CD8-positive, alpha-beta memory T cell (primary cell): Measurements from ENCODE around the gene TMEM151B. TPM values are rescaled to one million over a fixed set of nuclear protein-coding genes. Genes with fewer than 3 reads are reported as not detected.
A peak's percentile ranks its signal among the peaks of the same experiment; 100 is the strongest.

Experiments used
- CTCF ChIA-PET: fragments of 350-600 bp; sonication (Branson Sonifier 250); formaldehyde crosslinking; loops from one replicate; lab custom pipeline; 2021; ENCODE audit warnings: antibody characterized with exemption; lab: Charles Lee
- POLR2A ChIA-PET: fragments of 350-600 bp; sonication (Branson Sonifier 250); formaldehyde crosslinking; loops from one replicate; lab custom pipeline; 2021; ENCODE audit warnings: antibody characterized with exemption; lab: Charles Lee
- DNase-seq, 5 donors: peaks; one replicate each; pipeline versions ENCODE4 v3.0.0 to v3.0.0-alpha.2; 2020 to 2022; ENCODE audit warnings: mixed read lengths in 1 of 5
- H3K27ac ChIP-seq: one replicate; pipeline ENCODE4 v1.7.0; 2013; ENCODE audit warnings: low read depth, mild to moderate bottlenecking, low read length, moderate library complexity
- H3K27me3 ChIP-seq: 2 replicates; pipeline ENCODE4 v1.7.0; 2013; ENCODE audit warnings: low read length, mild to moderate bottlenecking; ENCODE audit not compliant: insufficient read depth, poor library complexity, severe bottlenecking
- H3K36me3 ChIP-seq: 2 replicates; pipeline ENCODE4 v1.7.0; 2013; ENCODE audit warnings: mild to moderate bottlenecking, low read length, moderate library complexity; ENCODE audit not compliant: insufficient read depth
- H3K4me1 ChIP-seq: 2 replicates; pipeline ENCODE4 v1.7.0; 2013; ENCODE audit warnings: mild to moderate bottlenecking, low read length, moderate library complexity; ENCODE audit not compliant: insufficient read depth
- H3K4me3 ChIP-seq: 2 replicates; pipeline ENCODE4 v1.7.0; 2013; ENCODE audit warnings: mild to moderate bottlenecking, low read length
- H3K9me3 ChIP-seq: 2 replicates; pipeline ENCODE4 v1.7.0; 2013; ENCODE audit warnings: mild to moderate bottlenecking, low read length
- H3K27ac Mint-ChIP-seq, 8 donors: one replicate each; pipeline ENCODE4 v1.8.0; 2020 to 2021; ENCODE audit warnings: mixed read lengths in 8 of 8, mild to moderate bottlenecking in 6 of 8, inconsistent platforms in 3 of 8, moderate library complexity in 3 of 8
- H3K27me3 Mint-ChIP-seq, 2 donors: one replicate each; pipeline ENCODE4 v1.8.0; 2020 to 2021; ENCODE audit warnings: mixed read lengths in 2 of 2, mild to moderate bottlenecking in 1 of 2, moderate library complexity in 1 of 2
- H3K36me3 Mint-ChIP-seq, 3 donors: one replicate each; pipeline ENCODE4 v1.8.0; 2020 to 2021; ENCODE audit warnings: mixed read lengths in 3 of 3, inconsistent platforms in 1 of 3, mild to moderate bottlenecking in 1 of 3
- H3K4me1 Mint-ChIP-seq, 3 donors: one replicate each; pipeline ENCODE4 v1.8.0; 2020 to 2021; ENCODE audit warnings: mixed read lengths in 3 of 3, inconsistent platforms in 1 of 3, mild to moderate bottlenecking in 1 of 3
- H3K4me3 Mint-ChIP-seq, 7 donors: one replicate each; pipeline ENCODE4 v1.8.0; 2020 to 2021; ENCODE audit warnings: mixed read lengths in 7 of 7, mild to moderate bottlenecking in 6 of 7, moderate library complexity in 4 of 7, inconsistent platforms in 2 of 7
- H3K9me3 Mint-ChIP-seq, 5 donors: one replicate each; pipeline ENCODE4 v1.8.0; 2020 to 2022; ENCODE audit warnings: mixed read lengths in 5 of 5, mild to moderate bottlenecking in 3 of 5, moderate library complexity in 2 of 5, inconsistent platforms in 1 of 5
- polyA plus RNA-seq: library from polyadenylated mRNA; unstranded; fragments of 300-500 nt; fragmentation: Illumina TruSeq; gene quantifications from one replicate; pipeline ENCODE4 v1.2.3, GENCODE V29; 2021
- total RNA-seq, 2 experiments: library from RNA; stranded (reverse); gene quantifications; one replicate each; pipeline ENCODE4 v1.2.3, GENCODE V29; 2021

The TMEM151B gene
- total and polyA plus RNA-seq, 3 experiments from 2014 or later: not detected

GRCh38 chr6:44255105-44255808, 15.0 kb upstream of the TMEM151B start:
- Mint-ChIP-seq H3K4me3 (peak overlapping the region; percentile 82 to 92 (median 88)), H3K27ac (peak overlapping the region; percentile 61 to 99 (median 90)), H3K36me3 (peaks cover 18 to 82% (median 25%) of the 10 kb centered on the region in 3 donors), H3K27me3 (peaks cover 0 to 3% of the 10 kb centered on the region in 2 donors), H3K4me1 (peaks cover 53 to 76% (median 65%) of the 10 kb centered on the region in 3 donors), H3K9me3 (peaks cover 0 to 1% (median 0%) of the 10 kb centered on the region in 5 donors)
- H3K36me3 ChIP-seq: peaks cover 56% of the 10 kb centered on the region
- H3K4me1 ChIP-seq: peaks cover 21% of the 10 kb centered on the region
- no peak overlapping the region for H3K4me3 ChIP-seq
- H3K27ac ChIP-seq: no peak overlapping the region
- no peak for DNase-seq
- ChIA-PET CTCF (interaction anchor here (1.0 to 5.0 kb wide), 5 partner anchors 9 to 31 kb away, joined by 4 to 74 read pairs (median 22); partner anchors contain the start of genes HSP90AB1, NFKBIE and SLC29A1), POLR2A (interaction anchor here (2.6 to 3.1 kb wide), 2 partner anchors 8 to 10 kb away, joined by 10 to 77 read pairs; partner anchors contain the start of genes HSP90AB1 and NFKBIE)
- no peaks in the 10 kb centered on the region for H3K9me3 ChIP-seq
- no peaks in the 10 kb centered on the region for H3K27me3 ChIP-seq

DNA sequence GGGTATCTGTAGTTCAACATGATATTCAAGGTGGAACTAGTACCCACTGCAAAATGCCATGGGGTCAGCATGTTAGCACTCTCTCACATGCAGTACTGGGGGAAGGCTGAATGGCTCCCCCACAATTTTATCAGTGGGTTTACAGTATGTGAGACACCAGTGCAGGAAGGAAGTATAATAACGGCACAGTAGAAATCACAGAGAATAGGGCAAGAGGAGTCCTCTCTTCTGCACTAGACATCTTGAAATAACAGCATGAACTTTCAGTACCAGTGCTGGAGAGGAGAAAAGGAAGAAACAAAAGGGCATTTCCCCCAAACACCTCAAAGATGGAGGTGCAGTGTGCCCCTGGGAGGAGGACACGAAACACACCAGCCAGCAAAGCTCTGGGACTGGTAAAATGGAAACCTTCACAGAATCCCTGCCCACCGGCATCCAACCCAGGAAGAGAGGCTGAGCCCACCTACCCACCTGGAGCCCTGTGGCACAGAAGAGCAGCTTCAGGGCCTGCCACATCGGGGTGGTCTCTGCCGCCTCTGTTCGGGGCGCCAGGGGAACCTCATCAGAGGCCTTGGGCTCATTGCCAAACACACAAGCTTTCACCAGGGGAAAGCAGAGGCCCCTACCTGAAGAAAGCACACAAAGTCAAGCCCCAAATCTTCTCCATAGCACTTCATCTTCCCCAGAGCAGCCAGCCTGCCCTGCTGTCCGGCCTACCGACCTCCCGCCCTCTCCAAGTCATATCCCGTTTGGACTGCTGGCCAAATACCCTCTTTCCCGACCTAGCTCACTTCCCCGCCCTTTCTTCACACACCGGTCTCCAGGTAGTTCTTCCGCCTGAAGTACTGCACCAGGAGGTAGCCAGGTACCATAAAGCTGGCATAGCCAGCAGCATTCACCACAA, 14.1 kb upstream of the TMEM151B start:
- ChIA-PET POLR2A (interaction anchor here (0.5 to 3.1 kb wide), 7 partner anchors 9 to 1105 kb away, joined by 3 to 77 read pairs (median 4); partner anchors contain the start of genes HSP90AB1, NFKBIE and SLC29A1), CTCF (interaction anchor here (0.8 to 5.0 kb wide), 16 partner anchors 10 to 605 kb away, joined by 3 to 74 read pairs (median 5); partner anchors contain the start of genes HSP90AB1, NFKBIE and SLC29A1)
- Histone ChIP-seq H3K4me3 (peak overlapping the region; percentile 84), H3K4me1 (peaks cover 21% of the 10 kb centered on the region), H3K9me3 (no peaks in the 10 kb centered on the region), H3K27ac (peak overlapping the region; percentile 81), H3K36me3 (peaks cover 48% of the 10 kb centered on the region), H3K27me3 (no peaks in the 10 kb centered on the region)
- Mint-ChIP-seq H3K9me3 (peaks cover 0 to 1% (median 0%) of the 10 kb centered on the region in 5 donors), H3K4me3 (peak overlapping the region; percentile 82 to 92 (median 88)), H3K27me3 (peaks cover 0 to 3% of the 10 kb centered on the region in 2 donors), H3K36me3 (peaks cover 18 to 81% (median 26%) of the 10 kb centered on the region in 3 donors), H3K27ac (peak overlapping the region; percentile 78 to 99 (median 91)), H3K4me1 (peaks cover 54 to 76% (median 63%) of the 10 kb centered on the region in 3 donors)
- peak in 1 of 5 donors; percentile 60 for DNase-seq

- peaks cover 16 to 78% (median 26%) of the 10 kb centered on the region in 3 donors for H3K36me3 Mint-ChIP-seq
- H3K36me3 ChIP-seq: peaks cover 42% of the 10 kb centered on the region
- H3K4me1 ChIP-seq: peaks cover 21% of the 10 kb centered on the region
- H3K27ac Mint-ChIP-seq: peak overlapping the region; percentile 78 to 99 (median 91)
- no peak for DNase-seq
- H3K9me3 Mint-ChIP-seq: peaks cover 0 to 1% (median 0%) of the 10 kb centered on the region in 5 donors
- CTCF ChIA-PET: interaction anchor here (0.8 to 5.0 kb wide), 17 partner anchors 10 to 606 kb away, joined by 3 to 74 read pairs (median 5); partner anchors contain the start of genes HSP90AB1, NFKBIE and SLC29A1
- peak overlapping the region; percentile 81 for H3K27ac ChIP-seq
- H3K27me3 ChIP-seq: no peaks in the 10 kb centered on the region
- H3K9me3 ChIP-seq: no peaks in the 10 kb centered on the region
- peaks cover 0 to 3% of the 10 kb centered on the region in 2 donors for H3K27me3 Mint-ChIP-seq
- H3K4me3 Mint-ChIP-seq: peak overlapping the region; percentile 82 to 92 (median 88)
- peak overlapping the region; percentile 84 for H3K4me3 ChIP-seq
- peaks cover 53 to 72% (median 63%) of the 10 kb centered on the region in 3 donors for H3K4me1 Mint-ChIP-seq
- POLR2A ChIA-PET: interaction anchor here (0.7 to 3.1 kb wide), 6 partner anchors 8 to 33 kb away, joined by 3 to 77 read pairs (median 4); partner anchors contain the start of genes HSP90AB1, NFKBIE and SLC29A1
Observed at GRCh38 chr6:44256775-44257024, 13.6 kb upstream of the TMEM151B start.

GRCh38 chr6:44257025-44257752, 13.1 kb upstream of the TMEM151B start, which contains the start of gene SLC35B2:
Gene SLC35B2 (minus strand): TSS chr6:44257528. CDS start chr6:44257410, 118 bp downstream.
- Mint-ChIP-seq H3K27me3 (peaks cover 0 to 3% of the 10 kb centered on the region in 2 donors), H3K4me1 (peaks cover 51 to 71% (median 61%) of the 10 kb centered on the region in 3 donors), H3K4me3 (peak within 1 kb of the TSS; percentile 88 to 92 (median 91)), H3K36me3 (peaks cover 11 to 76% (median 21%) of the 10 kb centered on the region in 3 donors), H3K27ac (peak within 1 kb of the TSS; percentile 92 to 99 (median 95)), H3K9me3 (peaks cover 0 to 1% (median 0%) of the 10 kb centered on the region in 5 donors)
- no peaks in the 10 kb centered on the region for H3K9me3 ChIP-seq
- H3K27ac ChIP-seq: peak within 1 kb of the TSS; percentile 81
- DNase-seq: peak; percentile 58 to 77 (median 72)
- H3K4me1 ChIP-seq: peaks cover 25% of the 10 kb centered on the region
- peak within 1 kb of the TSS; percentile 84 for H3K4me3 ChIP-seq
- peaks cover 37% of the 10 kb centered on the region for H3K36me3 ChIP-seq
- no peaks in the 10 kb centered on the region for H3K27me3 ChIP-seq
- ChIA-PET CTCF (interaction anchor here (0.7 to 5.0 kb wide), 18 partner anchors 9 to 606 kb away, joined by 3 to 74 read pairs (median 5); partner anchors contain the start of genes HSP90AB1, NFKBIE and SLC29A1), POLR2A (interaction anchor here (0.7 to 3.1 kb wide), 6 partner anchors 8 to 34 kb away, joined by 3 to 77 read pairs (median 4); partner anchors contain the start of genes HSP90AB1, NFKBIE and SLC29A1)

- ChIA-PET POLR2A (interaction anchor here (1.7 to 3.1 kb wide), 2 partner anchors 11 to 14 kb away, joined by 4 to 77 read pairs; partner anchors contain the start of gene HSP90AB1), CTCF (interaction anchor here (0.6 to 5.0 kb wide), 9 partner anchors 9 to 86 kb away, joined by 3 to 74 read pairs (median 6); partner anchors contain the start of genes HSP90AB1, NFKBIE and SLC29A1)
- DNase-seq: no peak
- Mint-ChIP-seq H3K9me3 (peaks cover 0 to 1% (median 0%) of the 10 kb centered on the region in 5 donors), H3K27ac (peak overlapping the region; percentile 86 to 96 (median 94)), H3K27me3 (peaks cover 0 to 3% of the 10 kb centered on the region in 2 donors), H3K4me3 (peak overlapping the region; percentile 84 to 92 (median 90)), H3K4me1 (peaks cover 55 to 74% (median 64%) of the 10 kb centered on the region in 3 donors), H3K36me3 (peaks cover 9 to 72% (median 16%) of the 10 kb centered on the region in 3 donors)
- peak overlapping the region; percentile 56 for H3K4me3 ChIP-seq
- H3K9me3 ChIP-seq: no peaks in the 10 kb centered on the region
- H3K4me1 ChIP-seq: peaks cover 31% of the 10 kb centered on the region
- peaks cover 32% of the 10 kb centered on the region for H3K36me3 ChIP-seq
- H3K27ac ChIP-seq: peak overlapping the region; percentile 57
- H3K27me3 ChIP-seq: no peaks in the 10 kb centered on the region
Observed at GRCh38 chr6:44257753-44258324, 12.4 kb upstream of the TMEM151B start.

- Mint-ChIP-seq H3K36me3 (peaks cover 5 to 66% (median 12%) of the 10 kb centered on the region in 3 donors), H3K9me3 (peaks cover 0 to 1% (median 0%) of the 10 kb centered on the region in 5 donors), H3K27me3 (peaks cover 0 to 3% of the 10 kb centered on the region in 2 donors), H3K4me3 (peak overlapping the region; percentile 84 to 92 (median 89)), H3K4me1 (peaks cover 56 to 74% (median 66%) of the 10 kb centered on the region in 3 donors), H3K27ac (peak overlapping the region; percentile 58 to 96 (median 94))
- Histone ChIP-seq H3K9me3 (no peaks in the 10 kb centered on the region), H3K4me1 (peaks cover 37% of the 10 kb centered on the region), H3K36me3 (peaks cover 27% of the 10 kb centered on the region), H3K4me3 (no peak overlapping the region), H3K27ac (no peak overlapping the region), H3K27me3 (no peaks in the 10 kb centered on the region)
- ChIA-PET POLR2A (no interaction called here), CTCF (interaction anchor here (0.6 to 4.1 kb wide), 2 partner anchors 10 to 12 kb away, joined by 4 to 74 read pairs; partner anchors contain the start of gene HSP90AB1)
- no peak for DNase-seq
Observed at GRCh38 chr6:44258325-44258863, 11.9 kb upstream of the TMEM151B start.
